Stimulated activated memory B cell treated with anti-CD40 and anti-IgM and Interleukin-4, amounts not matched to agents 10 μg/mL and 1 μg/mL and 100 μg/mL, for 72 hours (primary cell): ENCODE results near the gene GPR151.
"Not testable (repeated sequence)": the region's sequence is repeated elsewhere in the genome, so short reads cannot be mapped to it uniquely, and the experiment has no call there.

Experiments used
- ATAC-seq: fragments of 150-1000 bp; cut with Tn5 transposase; 2 replicates; pipeline ENCODE4 v1.10.0; 2021
- H3K27ac Mint-ChIP-seq: one replicate; pipeline ENCODE4 v1.8.0; 2022; ENCODE audit warnings: mild to moderate bottlenecking, mixed read lengths
- H3K27me3 Mint-ChIP-seq: one replicate; pipeline ENCODE4 v1.8.0; 2022; ENCODE audit warnings: mixed read lengths
- H3K36me3 Mint-ChIP-seq: one replicate; pipeline ENCODE4 v1.8.0; 2022; ENCODE audit warnings: mixed read lengths
- H3K4me1 Mint-ChIP-seq: one replicate; pipeline ENCODE4 v1.8.0; 2022; ENCODE audit warnings: mixed read lengths
- H3K4me3 Mint-ChIP-seq: one replicate; pipeline ENCODE4 v1.8.0; 2022; ENCODE audit warnings: mild to moderate bottlenecking, moderate library complexity, mixed read lengths
- H3K9me3 Mint-ChIP-seq: one replicate; pipeline ENCODE4 v1.8.0; 2022; ENCODE audit warnings: mixed read lengths

The GPR151 gene

GRCh38 chr5:146516151-146516475 lies at the start of gene GPR151:
GPR151 (minus strand) TSS chr5:146516190; CDS start chr5:146516113, 77 bp downstream.
- H3K9me3 Mint-ChIP-seq = no peaks in the 10 kb centered on the region
- H3K27ac Mint-ChIP-seq = no peak within 1 kb of the TSS
- H3K27me3 Mint-ChIP-seq = no peaks in the 10 kb centered on the region
- ATAC-seq = no peak
- H3K4me3 Mint-ChIP-seq = no peak within 1 kb of the TSS
- peaks cover 10% of the 10 kb centered on the region for H3K36me3 Mint-ChIP-seq
- H3K4me1 Mint-ChIP-seq = no peaks in the 10 kb centered on the region

GRCh38 chr5:146564007-146564762 lies 48.2 kb upstream of the GPR151 start:
- Mint-ChIP-seq H3K27ac (no peak overlapping the region), H3K9me3 (no peaks in the 10 kb centered on the region)
- no peak for ATAC-seq

GRCh38 chr5:146562461-146562860 lies 46.5 kb upstream of the GPR151 start:
- H3K4me1 Mint-ChIP-seq = no peaks in the 10 kb centered on the region
- peaks cover 5% of the 10 kb centered on the region for H3K36me3 Mint-ChIP-seq
- no peaks in the 10 kb centered on the region for H3K27me3 Mint-ChIP-seq
- H3K27ac Mint-ChIP-seq = no peak overlapping the region
- no peak for ATAC-seq
- H3K9me3 Mint-ChIP-seq = no peaks in the 10 kb centered on the region
- H3K4me3 Mint-ChIP-seq = no peak overlapping the region

More at GRCh38 chr5:146564007-146564762, 48.2 kb upstream of the GPR151 start:
- H3K36me3 Mint-ChIP-seq = no peaks in the 10 kb centered on the region
- H3K27me3 Mint-ChIP-seq = no peaks in the 10 kb centered on the region
- H3K4me3 Mint-ChIP-seq = no peak overlapping the region
- no peaks in the 10 kb centered on the region for H3K4me1 Mint-ChIP-seq

GRCh38 chr5:146561711-146562110 lies 45.7 kb upstream of the GPR151 start:
- no peak overlapping the region for H3K4me3 Mint-ChIP-seq
- no peak for ATAC-seq
- no peak overlapping the region for H3K27ac Mint-ChIP-seq
- H3K9me3 Mint-ChIP-seq = no peaks in the 10 kb centered on the region
- no peaks in the 10 kb centered on the region for H3K4me1 Mint-ChIP-seq
- no peaks in the 10 kb centered on the region for H3K27me3 Mint-ChIP-seq
- peaks cover 5% of the 10 kb centered on the region for H3K36me3 Mint-ChIP-seq

GRCh38 chr5:146560205-146560812 lies 44.3 kb upstream of the GPR151 start:
- Mint-ChIP-seq H3K27ac (no peak overlapping the region), H3K9me3 (no peaks in the 10 kb centered on the region), H3K36me3 (peaks cover 5% of the 10 kb centered on the region), H3K27me3 (no peaks in the 10 kb centered on the region), H3K4me3 (no peak overlapping the region), H3K4me1 (no peaks in the 10 kb centered on the region)
- ATAC-seq = no peak

- not testable (repeated sequence) for H3K9me3 Mint-ChIP-seq, H3K4me3 Mint-ChIP-seq, H3K4me1 Mint-ChIP-seq, H3K27me3 Mint-ChIP-seq, H3K27ac Mint-ChIP-seq, ATAC-seq, H3K36me3 Mint-ChIP-seq
Measured at GRCh38 chr5:146556884-146557283, 40.9 kb upstream of the GPR151 start.

GRCh38 chr5:146553446-146553845 lies 37.5 kb upstream of the GPR151 start:
- Mint-ChIP-seq H3K27ac (no peak overlapping the region), H3K4me3 (no peak overlapping the region), H3K36me3 (peaks cover 5% of the 10 kb centered on the region), H3K4me1 (no peaks in the 10 kb centered on the region), H3K9me3 (no peaks in the 10 kb centered on the region), H3K27me3 (peaks cover 7% of the 10 kb centered on the region)
- no peak for ATAC-seq

GRCh38 chr5:146549615-146550014 lies 33.6 kb upstream of the GPR151 start:
- H3K27me3 Mint-ChIP-seq = peaks cover 8% of the 10 kb centered on the region
- ATAC-seq = no peak
- H3K27ac Mint-ChIP-seq = no peak overlapping the region

GRCh38 chr5:146548781-146549449 lies 32.9 kb upstream of the GPR151 start:
- Mint-ChIP-seq H3K4me1 (no peaks in the 10 kb centered on the region), H3K27ac (no peak overlapping the region), H3K27me3 (peaks cover 8% of the 10 kb centered on the region), H3K36me3 (no peaks in the 10 kb centered on the region), H3K9me3 (no peaks in the 10 kb centered on the region), H3K4me3 (no peak overlapping the region)
- ATAC-seq = no peak

More at GRCh38 chr5:146549615-146550014, 33.6 kb upstream of the GPR151 start:
- no peaks in the 10 kb centered on the region for H3K9me3 Mint-ChIP-seq
- H3K4me1 Mint-ChIP-seq = no peaks in the 10 kb centered on the region
- no peak overlapping the region for H3K4me3 Mint-ChIP-seq
- no peaks in the 10 kb centered on the region for H3K36me3 Mint-ChIP-seq

GRCh38 chr5:146544232-146544631 lies 28.2 kb upstream of the GPR151 start:
- Mint-ChIP-seq H3K27me3 (peaks cover 14% of the 10 kb centered on the region), H3K36me3 (no peaks in the 10 kb centered on the region), H3K27ac (no peak overlapping the region), H3K9me3 (no peaks in the 10 kb centered on the region), H3K4me1 (peaks cover 6% of the 10 kb centered on the region), H3K4me3 (no peak overlapping the region)
- ATAC-seq = no peak

- H3K27ac Mint-ChIP-seq = no peak overlapping the region
- H3K4me1 Mint-ChIP-seq = peaks cover 6% of the 10 kb centered on the region
- ATAC-seq = peak; percentile 72
- H3K4me3 Mint-ChIP-seq = no peak overlapping the region
- H3K27me3 Mint-ChIP-seq = peaks cover 6% of the 10 kb centered on the region
- no peaks in the 10 kb centered on the region for H3K9me3 Mint-ChIP-seq
- no peaks in the 10 kb centered on the region for H3K36me3 Mint-ChIP-seq
Measured at GRCh38 chr5:146541958-146542849, 26.2 kb upstream of the GPR151 start.

- Mint-ChIP-seq H3K4me1 (peaks cover 6% of the 10 kb centered on the region), H3K4me3 (no peak overlapping the region), H3K27me3 (peaks cover 6% of the 10 kb centered on the region)
Measured at GRCh38 chr5:146540414-146540813, 24.4 kb upstream of the GPR151 start.

GRCh38 chr5:146539973-146540372 lies 24.0 kb upstream of the GPR151 start:
- peaks cover 6% of the 10 kb centered on the region for H3K4me1 Mint-ChIP-seq
- no peak overlapping the region for H3K27ac Mint-ChIP-seq
- no peaks in the 10 kb centered on the region for H3K9me3 Mint-ChIP-seq
- peaks cover 6% of the 10 kb centered on the region for H3K27me3 Mint-ChIP-seq
- H3K4me3 Mint-ChIP-seq = no peak overlapping the region
- H3K36me3 Mint-ChIP-seq = no peaks in the 10 kb centered on the region
- no peak for ATAC-seq

More at GRCh38 chr5:146540414-146540813, 24.4 kb upstream of the GPR151 start:
- no peaks in the 10 kb centered on the region for H3K9me3 Mint-ChIP-seq
- H3K36me3 Mint-ChIP-seq = no peaks in the 10 kb centered on the region
- no peak overlapping the region for H3K27ac Mint-ChIP-seq
- no peak for ATAC-seq

- Mint-ChIP-seq H3K27ac (no peak overlapping the region), H3K4me1 (peaks cover 8% of the 10 kb centered on the region)
Measured at GRCh38 chr5:146538432-146538831, 22.4 kb upstream of the GPR151 start.

GRCh38 chr5:146533882-146534281 lies 17.9 kb upstream of the GPR151 start:
- Mint-ChIP-seq H3K36me3 (no peaks in the 10 kb centered on the region), H3K27me3 (no peaks in the 10 kb centered on the region), H3K4me3 (no peak overlapping the region), H3K4me1 (peaks cover 7% of the 10 kb centered on the region), H3K9me3 (no peaks in the 10 kb centered on the region), H3K27ac (no peak overlapping the region)
- ATAC-seq = no peak

More at GRCh38 chr5:146538432-146538831, 22.4 kb upstream of the GPR151 start:
- Mint-ChIP-seq H3K27me3 (peaks cover 6% of the 10 kb centered on the region), H3K36me3 (no peaks in the 10 kb centered on the region), H3K4me3 (no peak overlapping the region), H3K9me3 (no peaks in the 10 kb centered on the region)
- ATAC-seq = no peak
